Measurements from ENCODE around the gene ABI3BP.

DNA sequence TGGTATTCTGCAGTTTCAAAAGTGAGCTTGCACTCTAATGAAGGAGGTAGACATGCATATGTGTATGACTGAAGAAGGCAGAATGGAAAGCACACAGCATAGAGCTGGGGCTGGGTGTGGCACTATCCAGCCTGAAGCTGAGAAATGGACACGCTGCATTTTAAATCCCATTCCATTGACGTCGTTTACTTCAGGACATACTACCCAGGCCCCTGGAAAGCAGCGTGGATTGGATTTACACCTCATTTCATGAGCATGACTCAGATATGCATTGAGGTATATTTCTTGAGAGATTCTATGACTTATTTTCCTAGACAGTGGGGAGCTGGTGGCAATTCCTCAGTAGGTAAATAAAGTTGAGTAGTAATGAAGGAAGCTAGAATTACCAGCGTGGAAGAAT lies 101.4 kb downstream of the ABI3BP start:
- TF ChIP-seq CTCF (conservative IDR thresholded peaks at IDR 0.05; ENCODE audit: low read depth in 2 of 2) = no peak
- TF ChIP-seq POLR2AphosphoS5 (IDR thresholded peaks at IDR 0.05; ENCODE audit: low read depth) = no peak
- no peak for TF ChIP-seq CREB1 (CRISPR knock-in tag; IDR thresholded peaks at IDR 0.05; ENCODE audit: low read depth)
- TF ChIP-seq EZH2 (IDR thresholded peaks at IDR 0.05; ENCODE audit: low read depth, unreplicated experiment) = no peak
- no peak for TF ChIP-seq EZH2phosphoT487 (IDR thresholded peaks at IDR 0.05; ENCODE audit: unreplicated experiment)
- TF ChIP-seq, protein P1, sequence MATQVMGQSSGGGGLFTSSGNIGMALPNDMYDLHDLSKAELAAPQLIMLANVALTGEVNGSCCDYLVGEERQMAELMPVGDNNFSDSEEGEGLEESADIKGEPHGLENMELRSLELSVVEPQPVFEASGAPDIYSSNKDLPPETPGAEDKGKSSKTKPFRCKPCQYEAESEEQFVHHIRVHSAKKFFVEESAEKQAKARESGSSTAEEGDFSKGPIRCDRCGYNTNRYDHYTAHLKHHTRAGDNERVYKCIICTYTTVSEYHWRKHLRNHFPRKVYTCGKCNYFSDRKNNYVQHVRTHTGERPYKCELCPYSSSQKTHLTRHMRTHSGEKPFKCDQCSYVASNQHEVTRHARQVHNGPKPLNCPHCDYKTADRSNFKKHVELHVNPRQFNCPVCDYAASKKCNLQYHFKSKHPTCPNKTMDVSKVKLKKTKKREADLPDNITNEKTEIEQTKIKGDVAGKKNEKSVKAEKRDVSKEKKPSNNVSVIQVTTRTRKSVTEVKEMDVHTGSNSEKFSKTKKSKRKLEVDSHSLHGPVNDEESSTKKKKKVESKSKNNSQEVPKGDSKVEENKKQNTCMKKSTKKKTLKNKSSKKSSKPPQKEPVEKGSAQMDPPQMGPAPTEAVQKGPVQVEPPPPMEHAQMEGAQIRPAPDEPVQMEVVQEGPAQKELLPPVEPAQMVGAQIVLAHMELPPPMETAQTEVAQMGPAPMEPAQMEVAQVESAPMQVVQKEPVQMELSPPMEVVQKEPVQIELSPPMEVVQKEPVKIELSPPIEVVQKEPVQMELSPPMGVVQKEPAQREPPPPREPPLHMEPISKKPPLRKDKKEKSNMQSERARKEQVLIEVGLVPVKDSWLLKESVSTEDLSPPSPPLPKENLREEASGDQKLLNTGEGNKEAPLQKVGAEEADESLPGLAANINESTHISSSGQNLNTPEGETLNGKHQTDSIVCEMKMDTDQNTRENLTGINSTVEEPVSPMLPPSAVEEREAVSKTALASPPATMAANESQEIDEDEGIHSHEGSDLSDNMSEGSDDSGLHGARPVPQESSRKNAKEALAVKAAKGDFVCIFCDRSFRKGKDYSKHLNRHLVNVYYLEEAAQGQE (IDR thresholded peaks at IDR 0.05; ENCODE audit: unreplicated experiment) = no peak

All from GM23338 (cell line).